ENCODE measurements around the gene LAMA2.
"Not testable (repeated sequence)": the region's sequence is repeated elsewhere in the genome, so short reads cannot be mapped to it uniquely, and the experiment has no call there.

DNA sequence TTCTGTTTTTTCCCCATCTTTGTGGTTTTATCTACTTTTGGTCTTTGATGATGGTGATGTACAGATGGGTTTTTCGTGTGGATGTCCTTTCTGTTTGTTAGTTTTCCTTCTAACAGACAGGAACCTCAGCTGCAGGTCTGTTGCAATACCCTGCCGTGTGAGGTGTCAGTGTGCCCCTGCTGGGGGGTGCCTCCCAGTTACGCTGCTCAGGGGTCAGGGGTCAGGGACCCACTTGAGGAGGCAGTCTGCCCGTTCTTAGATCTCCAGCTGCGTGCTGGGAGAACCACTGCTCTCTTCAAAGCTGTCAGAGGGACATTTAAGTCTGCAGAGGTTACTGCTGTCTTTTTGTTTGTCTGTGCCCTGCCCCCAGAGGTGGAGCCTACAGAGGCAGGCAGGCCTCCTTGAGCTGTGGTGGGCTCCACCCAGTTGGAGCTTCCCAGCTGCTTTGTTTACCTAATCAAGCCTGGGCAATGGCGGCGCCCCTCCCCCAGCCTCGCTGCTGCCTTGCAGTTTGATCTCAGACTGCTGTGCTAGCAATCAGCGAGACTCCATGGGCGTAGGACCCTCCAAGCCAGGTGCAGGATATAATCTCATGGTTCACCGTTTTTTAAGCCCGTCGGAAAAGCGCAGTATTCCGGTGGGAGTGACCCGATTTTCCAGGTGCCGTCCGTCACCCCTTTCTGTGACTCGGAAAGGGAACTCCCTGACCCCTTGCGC, 289.5 kb downstream of the LAMA2 start:
- TF ChIP-seq, protein P1, sequence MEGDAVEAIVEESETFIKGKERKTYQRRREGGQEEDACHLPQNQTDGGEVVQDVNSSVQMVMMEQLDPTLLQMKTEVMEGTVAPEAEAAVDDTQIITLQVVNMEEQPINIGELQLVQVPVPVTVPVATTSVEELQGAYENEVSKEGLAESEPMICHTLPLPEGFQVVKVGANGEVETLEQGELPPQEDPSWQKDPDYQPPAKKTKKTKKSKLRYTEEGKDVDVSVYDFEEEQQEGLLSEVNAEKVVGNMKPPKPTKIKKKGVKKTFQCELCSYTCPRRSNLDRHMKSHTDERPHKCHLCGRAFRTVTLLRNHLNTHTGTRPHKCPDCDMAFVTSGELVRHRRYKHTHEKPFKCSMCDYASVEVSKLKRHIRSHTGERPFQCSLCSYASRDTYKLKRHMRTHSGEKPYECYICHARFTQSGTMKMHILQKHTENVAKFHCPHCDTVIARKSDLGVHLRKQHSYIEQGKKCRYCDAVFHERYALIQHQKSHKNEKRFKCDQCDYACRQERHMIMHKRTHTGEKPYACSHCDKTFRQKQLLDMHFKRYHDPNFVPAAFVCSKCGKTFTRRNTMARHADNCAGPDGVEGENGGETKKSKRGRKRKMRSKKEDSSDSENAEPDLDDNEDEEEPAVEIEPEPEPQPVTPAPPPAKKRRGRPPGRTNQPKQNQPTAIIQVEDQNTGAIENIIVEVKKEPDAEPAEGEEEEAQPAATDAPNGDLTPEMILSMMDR (IDR thresholded peaks at IDR 0.05; ENCODE audit: poor library complexity) = not testable (repeated sequence)
- not testable (repeated sequence) for TF ChIP-seq EZH2 (IDR thresholded peaks at IDR 0.05; ENCODE audit: borderline replicate concordance)
